ENCODE measurements around the gene UBXN1.
"Not testable (repeated sequence)": the region's sequence is repeated elsewhere in the genome, so short reads cannot be mapped to it uniquely, and the experiment has no call there.

UBXN1 gene

DNA sequence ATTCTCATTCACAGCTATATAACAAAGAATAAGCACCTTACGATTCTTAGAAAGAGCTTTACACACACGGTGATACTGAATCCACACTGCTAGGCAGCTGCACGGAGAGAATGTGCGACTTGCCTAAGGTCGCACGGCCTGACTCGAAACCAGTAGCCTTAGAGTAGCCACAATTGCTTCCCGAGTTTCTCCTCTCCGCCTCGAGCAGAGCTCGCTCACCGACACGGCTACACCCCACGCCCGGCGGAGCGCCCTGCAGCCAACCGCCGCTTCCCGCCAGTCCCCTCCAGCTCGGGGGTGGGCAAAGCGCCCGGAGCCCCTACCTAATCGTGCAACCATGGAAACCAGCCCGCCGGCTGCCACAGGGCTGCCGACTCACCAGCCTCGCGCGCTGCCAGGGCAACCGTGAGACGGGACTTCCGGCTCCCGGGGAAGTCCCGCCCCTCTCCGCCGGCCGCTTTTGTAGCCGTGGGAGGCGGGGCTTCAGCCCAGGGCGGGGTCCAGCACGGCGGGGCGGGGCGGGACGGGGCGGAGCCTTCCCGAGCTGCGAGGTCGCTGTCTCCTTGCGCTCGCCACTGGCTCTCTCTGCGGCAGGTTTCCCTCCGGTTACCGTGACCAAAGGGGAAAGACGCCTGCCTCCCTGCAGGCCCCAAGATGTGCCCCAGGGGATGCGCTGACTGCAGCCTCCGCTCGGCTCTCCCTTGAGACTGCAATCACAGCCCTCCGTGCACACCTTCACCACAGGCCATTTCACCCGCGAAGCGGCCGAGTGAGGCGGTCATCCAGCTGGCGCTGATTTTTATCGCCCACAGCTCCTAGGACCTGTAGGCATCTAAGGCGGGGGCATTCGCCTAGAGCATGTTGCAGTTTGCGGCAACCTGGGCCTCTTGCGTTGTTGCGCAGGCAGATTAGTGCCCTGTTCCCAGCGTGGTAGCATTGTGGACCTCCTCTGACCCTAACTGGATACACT is 27.3 kb upstream of the UBXN1 start:
- TF ChIP-seq LEF1 (IDR thresholded peaks at IDR 0.05; ENCODE audit: borderline replicate concordance): no peak
- TF ChIP-seq ELF4 (IDR thresholded peaks at IDR 0.05): peak; percentile 43; the same call in 1 of the 2 replicates
- DNase-seq (ENCODE audit: extremely low spot score): peak; percentile 93
- CTCF ChIA-PET: interaction anchor here (1.7 kb wide), 1 partner anchor 80 kb away, joined by 5 read pairs; no protein-coding TSS in a partner anchor
- POLR2A ChIA-PET: interaction anchor here (0.6 to 6.6 kb wide), 17 partner anchors 19 to 369 kb away, joined by 3 to 65 read pairs (median 3); partner anchors contain the start of genes ASRGL1, B3GAT3, HNRNPUL2 and INTS5

DNA sequence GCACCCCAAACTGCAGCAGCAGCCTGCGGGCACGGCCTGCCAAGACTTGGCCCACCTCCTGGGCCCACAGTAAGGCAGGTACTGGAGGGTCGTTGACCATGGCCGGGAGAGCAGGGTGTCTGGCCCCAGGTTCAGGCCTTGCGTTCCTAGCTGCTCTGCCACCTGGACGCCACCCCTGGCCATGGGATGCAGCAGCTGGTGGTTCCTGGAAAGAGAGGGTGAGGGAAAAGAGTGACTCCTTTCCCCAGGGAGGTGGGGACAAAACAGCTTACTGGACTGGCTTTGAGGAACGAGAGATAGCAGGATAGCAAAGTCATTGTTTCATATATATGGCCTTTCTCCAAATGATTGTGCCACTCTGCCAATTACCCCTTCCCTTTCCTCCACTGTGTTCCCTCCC is 26.5 kb upstream of the UBXN1 start:
- DNase-seq (ENCODE audit: extremely low spot score): no peak
- CTCF ChIA-PET: no interaction called here
- POLR2A ChIA-PET: interaction anchor here (0.6 to 6.6 kb wide), 12 partner anchors 20 to 368 kb away, joined by 3 to 65 read pairs (median 3); partner anchors contain the start of genes ASRGL1, B3GAT3, HNRNPUL2 and LBHD1
- TF ChIP-seq FOXA1 (IDR thresholded peaks at IDR 0.05) (no peak), CTBP1 (IDR thresholded peaks at IDR 0.05; ENCODE audit: borderline replicate concordance) (no peak), ARNT (IDR thresholded peaks at IDR 0.05) (no peak)

DNA sequence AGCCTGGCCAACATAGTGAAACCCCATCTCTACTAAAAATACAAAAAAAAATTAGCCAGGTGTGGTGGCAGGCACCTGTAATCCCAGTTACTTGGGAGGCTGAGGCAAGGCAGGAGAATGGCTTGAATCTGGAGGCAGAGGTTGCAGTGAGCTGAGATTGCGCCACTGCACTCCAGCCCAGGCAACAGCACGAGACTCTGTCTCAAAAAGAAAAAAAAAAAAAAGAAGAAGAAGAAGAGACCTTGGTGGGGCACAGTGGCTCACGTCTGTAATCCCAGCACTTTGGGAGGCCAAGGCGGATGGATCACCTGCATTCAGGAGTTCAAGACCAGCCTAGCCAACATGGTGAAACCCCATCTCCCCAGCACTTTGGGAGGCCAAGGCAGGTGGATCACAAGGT is 25.0 kb upstream of the UBXN1 start:
- CTCF ChIA-PET: interaction anchor here (0.7 kb wide), 1 partner anchor 30 kb away, joined by 3 read pairs; no protein-coding TSS in a partner anchor
- POLR2A ChIA-PET; DNase-seq (ENCODE audit: extremely low spot score): not testable (repeated sequence)

DNA sequence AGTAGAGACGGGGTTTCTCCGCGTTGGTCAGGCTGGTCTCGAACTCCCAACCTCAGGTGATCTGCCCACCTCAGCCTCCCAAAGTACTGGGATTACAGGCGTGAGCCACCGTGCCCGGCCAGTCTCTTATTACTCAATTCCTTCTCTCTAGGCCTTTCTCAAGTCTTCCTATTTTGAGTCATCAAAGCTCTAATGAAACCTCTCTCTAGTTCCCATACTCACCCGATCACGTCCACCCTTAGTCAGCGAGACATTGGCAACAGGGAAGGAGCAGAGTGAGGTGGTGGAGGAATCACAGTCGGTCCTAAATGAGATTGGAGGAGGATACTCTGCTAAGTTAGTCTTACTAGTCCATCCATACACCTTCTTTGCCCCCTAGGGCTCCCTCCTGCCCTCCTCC is 23.4 kb upstream of the UBXN1 start:
- POLR2A ChIA-PET: interaction anchor here (1.5 kb wide), 1 partner anchor 24 kb away, joined by 3 read pairs; no protein-coding TSS in a partner anchor

DNA sequence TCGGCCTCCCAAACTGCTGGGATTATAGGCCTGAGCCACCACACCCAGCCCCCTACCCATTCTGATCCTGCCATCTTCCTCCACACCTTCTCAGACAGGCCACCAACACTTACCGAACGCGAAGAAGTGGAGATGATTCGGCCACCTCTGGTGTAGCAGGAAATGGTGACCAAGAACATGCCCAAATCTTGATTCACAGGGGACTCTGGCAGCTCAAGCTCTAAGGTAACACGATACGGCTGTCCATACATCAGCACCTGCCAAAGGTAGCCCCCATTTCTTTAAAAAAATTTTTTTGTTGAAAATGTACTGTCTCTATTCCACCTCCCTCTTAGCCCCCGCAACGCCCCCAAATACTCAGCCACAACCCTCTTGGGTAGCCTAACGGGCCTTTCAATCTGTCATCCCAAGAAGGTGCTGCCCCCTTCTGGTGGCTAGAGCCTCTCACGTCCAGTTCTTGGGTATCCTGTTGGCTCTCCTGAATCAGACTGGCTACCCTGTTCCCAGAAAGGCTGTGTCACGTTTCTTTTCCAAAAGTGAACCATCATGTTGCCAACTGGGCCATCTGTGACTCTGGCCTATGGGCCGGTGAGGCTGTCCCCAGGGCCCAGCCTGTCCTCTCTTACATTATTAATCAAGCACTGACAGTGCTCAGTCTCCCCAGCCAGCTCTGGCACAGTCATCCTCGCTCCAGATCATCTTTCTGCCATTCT is 15.7 kb upstream of the UBXN1 start:
- POLR2A ChIA-PET: interaction anchor here (1.1 to 4.7 kb wide), 2 partner anchors 14 to 23 kb away, joined by 3 to 17 read pairs; partner anchors contain the start of genes LBHD1 and UQCC3
- DNase-seq (ENCODE audit: extremely low spot score): peak; percentile 69
- TF ChIP-seq NFRKB (IDR thresholded peaks at IDR 0.05): no peak
- TF ChIP-seq ARNT (IDR thresholded peaks at IDR 0.05): no peak
- TF ChIP-seq, protein P1, sequence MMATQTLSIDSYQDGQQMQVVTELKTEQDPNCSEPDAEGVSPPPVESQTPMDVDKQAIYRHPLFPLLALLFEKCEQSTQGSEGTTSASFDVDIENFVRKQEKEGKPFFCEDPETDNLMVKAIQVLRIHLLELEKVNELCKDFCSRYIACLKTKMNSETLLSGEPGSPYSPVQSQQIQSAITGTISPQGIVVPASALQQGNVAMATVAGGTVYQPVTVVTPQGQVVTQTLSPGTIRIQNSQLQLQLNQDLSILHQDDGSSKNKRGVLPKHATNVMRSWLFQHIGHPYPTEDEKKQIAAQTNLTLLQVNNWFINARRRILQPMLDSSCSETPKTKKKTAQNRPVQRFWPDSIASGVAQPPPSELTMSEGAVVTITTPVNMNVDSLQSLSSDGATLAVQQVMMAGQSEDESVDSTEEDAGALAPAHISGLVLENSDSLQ (IDR thresholded peaks at IDR 0.05): no peak
- TF ChIP-seq TARDBP (IDR thresholded peaks at IDR 0.05): no peak
- TF ChIP-seq L3MBTL2 (conservative IDR thresholded peaks at IDR 0.05): no peak
- no peak for TF ChIP-seq HDGF (IDR thresholded peaks at IDR 0.05; ENCODE audit: borderline replicate concordance)
- no peak for TF ChIP-seq FOXK2 (IDR thresholded peaks at IDR 0.05)
- no peak for TF ChIP-seq LEF1 (IDR thresholded peaks at IDR 0.05; ENCODE audit: borderline replicate concordance)
- TF ChIP-seq FOXM1 (IDR thresholded peaks at IDR 0.05; ENCODE audit: borderline replicate concordance): no peak
- no peak for TF ChIP-seq ZNF384 (IDR thresholded peaks at IDR 0.05)
- no peak for TF ChIP-seq CTBP1 (IDR thresholded peaks at IDR 0.05; ENCODE audit: borderline replicate concordance)
- CTCF ChIA-PET: interaction anchor here (0.5 to 1.7 kb wide), 4 partner anchors 12 to 87 kb away, joined by 3 to 10 read pairs (median 3); partner anchors contain the start of gene BSCL2

More for the DNA sequence above, 23.4 kb upstream of the UBXN1 start:
- TF ChIP-seq, protein P1 (IDR thresholded peaks at IDR 0.05): no peak
- TF ChIP-seq ELF4 (IDR thresholded peaks at IDR 0.05): no peak
- TF ChIP-seq LEF1 (IDR thresholded peaks at IDR 0.05; ENCODE audit: borderline replicate concordance): no peak
- CTCF ChIA-PET: interaction anchor here (0.6 kb wide), 1 partner anchor 18 kb away, joined by 3 read pairs; no protein-coding TSS in a partner anchor
- no peak for DNase-seq (ENCODE audit: extremely low spot score)

DNA sequence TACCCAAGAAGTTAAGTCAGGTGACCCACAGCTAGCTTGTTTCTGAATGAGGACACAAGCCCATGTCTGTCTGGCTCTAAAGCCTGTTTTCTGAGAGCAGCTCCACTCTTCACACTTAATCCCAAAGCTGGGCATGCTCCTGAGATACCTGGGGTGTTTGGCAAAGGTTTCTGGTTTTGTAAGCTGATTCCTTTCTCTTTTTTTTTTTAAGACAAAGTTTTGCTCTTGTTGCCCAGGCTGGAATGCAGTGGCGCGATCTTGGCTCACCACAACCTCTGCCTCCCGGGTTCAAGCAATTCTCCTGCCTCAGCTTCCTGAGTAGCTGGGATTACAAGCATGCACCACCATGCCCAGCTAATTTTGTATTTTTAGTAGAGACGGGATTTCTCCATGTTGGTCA is 14.8 kb upstream of the UBXN1 start:
- ChIA-PET CTCF (interaction anchor here (0.6 to 1.7 kb wide), 3 partner anchors 13 to 269 kb away, joined by 3 to 10 read pairs (median 3); no protein-coding TSS in a partner anchor), POLR2A (interaction anchor here (1.1 to 4.7 kb wide), 2 partner anchors 13 to 22 kb away, joined by 3 to 17 read pairs; partner anchors contain the start of genes LBHD1 and UQCC3)
- DNase-seq (ENCODE audit: extremely low spot score): not testable (repeated sequence)

DNA sequence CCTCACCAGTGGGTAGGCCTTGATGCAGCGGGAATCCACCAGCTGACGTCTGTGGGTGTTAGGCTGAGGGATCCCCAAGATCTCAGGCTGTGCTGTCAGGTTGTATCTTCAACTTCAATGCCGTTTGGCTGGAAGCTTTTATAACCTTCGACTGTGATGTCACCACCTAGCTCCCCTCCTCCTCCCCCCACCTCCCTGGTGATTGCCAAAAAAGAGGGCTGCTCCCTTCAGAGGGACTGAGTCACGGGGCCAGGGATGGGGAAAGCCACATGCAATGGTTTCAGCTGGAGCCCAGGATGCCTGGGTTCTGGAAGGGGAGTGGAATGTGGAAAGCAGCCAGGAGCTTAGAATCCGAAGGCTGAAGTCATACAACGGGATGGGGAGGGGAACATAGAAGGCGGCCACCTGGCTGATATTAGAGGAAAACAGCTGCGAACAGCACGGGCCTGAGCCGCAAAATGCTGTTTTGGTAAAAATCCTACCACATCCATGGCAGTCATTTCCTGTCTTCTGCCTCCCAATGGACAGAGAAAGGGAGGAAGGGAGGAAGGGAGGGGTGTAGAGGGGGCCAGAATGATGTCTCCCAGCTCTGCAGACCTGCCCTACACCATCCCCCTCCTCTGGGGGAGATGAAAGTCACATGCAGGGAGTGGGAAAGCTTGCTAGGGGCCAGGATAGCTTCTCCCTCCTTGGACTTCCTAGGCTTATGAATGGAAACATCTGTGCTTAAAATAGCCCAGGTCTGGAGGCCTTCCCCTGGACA is 10.7 kb upstream of the UBXN1 start, which contains the start of gene LRRN4CL:
Gene LRRN4CL (minus strand): TSS at position 110 of the 763 bp plus-strand sequence. CDS start 1,022 bp downstream, outside the sequence.
- POLR2A ChIA-PET: interaction anchor here (0.7 to 5.0 kb wide), 9 partner anchors 9 to 97 kb away, joined by 4 to 16 read pairs (median 5); partner anchors contain the start of genes C11orf98, CSKMT, LBHD1 and MTA2
- TF ChIP-seq SP1 (IDR thresholded peaks at IDR 0.05) (no peak), FOXM1 (IDR thresholded peaks at IDR 0.05; ENCODE audit: borderline replicate concordance) (no peak), FOXK2 (IDR thresholded peaks at IDR 0.05) (no peak), SUZ12 (IDR thresholded peaks at IDR 0.05) (no peak), ELF4 (IDR thresholded peaks at IDR 0.05) (no peak)
- CTCF ChIA-PET: interaction anchor here (0.6 to 2.1 kb wide), 4 partner anchors 8 to 97 kb away, joined by 3 to 13 read pairs (median 6); no protein-coding TSS in a partner anchor
- no peak for DNase-seq (ENCODE audit: extremely low spot score)

All from HEK293T (cell line).